Fibroblast of the aortic adventitia (primary cell): ENCODE measurements around the gene WDR17. TPM values are rescaled to one million over a fixed set of nuclear protein-coding genes. Genes with fewer than 3 reads are reported as not detected.

ENCODE experiments used
- DNase-seq: peaks from one replicate; pipeline ENCODE4 v3.0.0-alpha.2; 2010; ENCODE audit warnings: low read depth
- H3K4me3 ChIP-seq: 2 replicates; pipeline ENCODE4 v1.5.1; 2011; ENCODE audit warnings: low read depth, mild to moderate bottlenecking, control low read depth, low read length, moderate library complexity
- CTCF ChIP-seq: IDR thresholded peaks from 2 replicates; pipeline ENCODE4 v1.5.1; 2011; ENCODE audit warnings: mild to moderate bottlenecking, low read length, control low read depth, inconsistent platforms; ENCODE audit not compliant: insufficient read depth
- small RNA-seq: library from RNA; depleted of rRNA; stranded (forward); fragments of <200 nt; gene quantifications from one replicate; pipeline ENCODE3, GENCODE V24; 2012
- total RNA-seq: library from RNA; depleted of rRNA; stranded (reverse); fragments of >200 nt; gene quantifications from 2 replicates; pipeline ENCODE4 v1.2.3, GENCODE V29; 2012; ENCODE audit warnings: low replicate concordance

WDR17 gene
- total RNA-seq, 1 donor: 2.6 TPM

- no peak overlapping the region for H3K4me3 ChIP-seq
- no peak for DNase-seq
- no peak for TF ChIP-seq CTCF
These were observed 161.1 kb downstream of the WDR17 start for GRCh38 chr4:176226736-176227135.

DNA sequence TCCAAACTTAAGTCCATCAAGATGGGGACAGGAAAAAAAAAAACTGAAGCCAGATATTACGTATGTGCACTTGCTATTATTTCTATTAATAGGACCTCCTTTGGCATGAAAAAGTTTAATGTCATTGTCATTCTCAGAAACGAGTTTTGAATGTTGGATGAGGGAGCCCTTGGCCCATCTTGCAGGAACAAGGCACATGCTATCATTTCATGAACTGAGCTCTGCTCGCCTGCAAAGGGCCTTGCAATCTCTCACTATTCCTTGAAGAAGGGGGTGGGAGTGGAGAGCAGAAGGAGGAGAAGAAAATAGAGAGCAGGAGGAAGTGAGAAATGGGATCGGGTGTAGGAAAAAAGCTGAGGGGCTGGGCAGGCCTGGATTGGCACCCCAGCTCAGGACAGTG is 164.0 kb downstream of the WDR17 start:
- no peak for TF ChIP-seq CTCF
- H3K4me3 ChIP-seq: no peak overlapping the region
- DNase-seq: no peak

Small RNA genes lying within 50 kb of the gene (small RNA-seq; reads per million reads assigned to genes)
- not detected for gene RF00432

Other genes starting within 250 kb of the WDR17 start
- 0.36 TPM in 1 of 2 replicates, not detected in the other for gene SPATA4, start 129.7 kb downstream of the WDR17 start, total RNA-seq
- 0.09 TPM in 1 of 2 replicates, not detected in the other for gene ASB5, start 203.4 kb downstream of the WDR17 start, total RNA-seq